HepG2 (cell line): ENCODE measurements around the gene EPN3. TPM values are rescaled to one million over a fixed set of nuclear protein-coding genes. Genes with fewer than 3 reads are reported as not detected.
A peak's percentile ranks its signal among the peaks of the same experiment; 100 is the strongest.

Experiments used
- CREM ChIP-seq, 2 experiments: sonication (generic) in 1 of 2; formaldehyde crosslinking in 1 of 2; IDR thresholded peaks; 2 replicates each; pipeline versions ENCODE4 v1.4.0 to v1.6.1; 2016 to 2020; ENCODE audit warnings: antibody characterized with exemption in 1 of 2, mild to moderate bottlenecking in 1 of 2, missing genetic modification reagents in 1 of 2
- EEA1 ChIP-seq: sonication (generic); formaldehyde crosslinking; IDR thresholded peaks from 2 replicates; pipeline ENCODE4 v1.5.1; 2020; ENCODE audit warnings: mild to moderate bottlenecking, missing genetic modification reagents, borderline replicate concordance
- FOXJ3 ChIP-seq: sonication (generic); formaldehyde crosslinking; IDR thresholded peaks from 2 replicates; pipeline ENCODE4 v1.4.0; 2020; ENCODE audit warnings: missing genetic modification reagents, mild to moderate bottlenecking, borderline replicate concordance
- GMEB2 ChIP-seq: IDR thresholded peaks from 2 replicates; pipeline ENCODE4 v1.6.1; 2016; ENCODE audit warnings: missing biosample characterization, missing genetic modification reagents, low read depth
- IRF2 ChIP-seq: IDR thresholded peaks from 2 replicates; pipeline ENCODE4 v1.6.1; 2018; ENCODE audit warnings: missing genetic modification reagents, missing compliant biosample characterization
- KLF12 ChIP-seq: sonication (generic); formaldehyde crosslinking; IDR thresholded peaks from 2 replicates; pipeline ENCODE4 v1.4.0; 2020; ENCODE audit warnings: missing genetic modification reagents, borderline replicate concordance
- NFE2L2 ChIP-seq: fragments of 150-350 bp; IDR thresholded peaks from 2 replicates; pipeline ENCODE4 v1.6.1; 2014; ENCODE audit warnings: low read length
- NFIB ChIP-seq: sonication (generic); formaldehyde crosslinking; IDR thresholded peaks from 2 replicates; pipeline ENCODE4 v1.9.0; 2021; ENCODE audit warnings: missing genetic modification reagents, mild to moderate bottlenecking, borderline replicate concordance
- PCBP2 ChIP-seq: fragments of 200-400 bp; formaldehyde crosslinking; optimal IDR thresholded peaks from 2 replicates; pipeline ENCODE3; 2018; ENCODE audit warnings: low read length, low read depth; ENCODE audit not compliant: poor library complexity, severe bottlenecking
- TFDP1 ChIP-seq: IDR thresholded peaks from 2 replicates; pipeline ENCODE4 v1.6.1; 2016; ENCODE audit warnings: missing compliant biosample characterization, missing genetic modification reagents, borderline replicate concordance
- TP53 ChIP-seq: sonication (generic); formaldehyde crosslinking; conservative IDR thresholded peaks from 2 replicates; pipeline ENCODE4 v1.4.0; 2020; ENCODE audit warnings: missing genetic modification reagents
- ZBTB20 ChIP-seq: sonication (generic); formaldehyde crosslinking; IDR thresholded peaks from 2 replicates; pipeline ENCODE4 v1.8.1; 2023; ENCODE audit warnings: missing genetic modification reagents, low read depth, mild to moderate bottlenecking, borderline replicate concordance
- ZNF33B ChIP-seq: sonication (generic); formaldehyde crosslinking; IDR thresholded peaks from 2 replicates; pipeline ENCODE4 v1.5.1; 2020; ENCODE audit warnings: mild to moderate bottlenecking, missing genetic modification reagents
- ZNF414 ChIP-seq: sonication (generic); formaldehyde crosslinking; IDR thresholded peaks from 2 replicates; pipeline ENCODE4 v1.5.0; 2020; ENCODE audit warnings: missing genetic modification reagents
- ZNF781 ChIP-seq: sonication (generic); formaldehyde crosslinking; IDR thresholded peaks from 2 replicates; pipeline ENCODE4 v1.5.1; 2020; ENCODE audit warnings: borderline replicate concordance, mild to moderate bottlenecking, missing genetic modification reagents; ENCODE audit errors: not compliant biosample characterization
- ZNF839 ChIP-seq: sonication (generic); formaldehyde crosslinking; IDR thresholded peaks from 2 replicates; pipeline ENCODE4 v1.4.0; 2020; ENCODE audit warnings: missing genetic modification reagents, mild to moderate bottlenecking, borderline replicate concordance
- ZNF891 ChIP-seq: sonication (generic); formaldehyde crosslinking; IDR thresholded peaks from 2 replicates; pipeline ENCODE4 v1.5.0; 2020; ENCODE audit warnings: mild to moderate bottlenecking, missing genetic modification reagents
- ZSCAN30 ChIP-seq: sonication (generic); formaldehyde crosslinking; IDR thresholded peaks from 2 replicates; pipeline ENCODE4 v1.5.0; 2020; ENCODE audit warnings: mild to moderate bottlenecking, missing genetic modification reagents
- polyA plus RNA-seq, 8 experiments: library from polyadenylated mRNA; depleted of rRNA in 3 of 8; stranded (reverse) in 7 of 8; unstranded in 1 of 8; fragments of >200 nt; fragmentation: Illumina TruSeq in 4 of 8; extraction: Trizol in 4 of 8; gene quantifications; 2 replicates each; pipeline versions ENCODE4 v1.2.1 to v1.2.3, GENCODE V29; 2011 to 2016; ENCODE audit warnings: low read depth in 4 of 8, missing spikeins in 1 of 8, mixed read lengths in 1 of 8; ENCODE audit not compliant: insufficient read depth in 1 of 8
- total RNA-seq, 5 experiments: library from RNA; depleted of rRNA; stranded (reverse); fragments of >200 nt; fragmentation: Illumina TruSeq; extraction: Trizol; gene quantifications; 2 replicates each; pipeline ENCODE4 v1.2.3, GENCODE V29; 2016; ENCODE audit warnings: low read depth in 1 of 5
- TF ChIP-seq, protein P1 (sequence below): IDR thresholded peaks from 2 replicates; pipeline ENCODE4 v1.6.1; 2018; ENCODE audit warnings: missing genetic modification reagents, mild to moderate bottlenecking, missing compliant biosample characterization
- TF ChIP-seq, protein P2 (sequence below): sonication (generic); formaldehyde crosslinking; IDR thresholded peaks from 2 replicates; pipeline ENCODE4 v1.5.1; 2020; ENCODE audit warnings: missing genetic modification reagents, mild to moderate bottlenecking, borderline replicate concordance

Gene EPN3
- total and polyA plus RNA-seq, 2 of the 13 experiments (the other 11 are each of a cell fraction or from before 2014, with no cell fraction given), result 0.11 to 0.95 TPM

- TF ChIP-seq PCBP2, result no peak
- TF ChIP-seq EEA1 (CRISPR knock-in tag), result peak; percentile 65; the same call in 1 of the 2 replicates
- no peak for TF ChIP-seq ZNF839 (CRISPR knock-in tag)
- TF ChIP-seq NFE2L2, result peak; percentile 22; the same call in 1 of the 2 replicates
- TF ChIP-seq ZNF891, result 0 out of 2 replicates have a peak, but pooled peaks have one; percentile 43
- 0 out of 2 replicates have a peak, but pooled peaks have one; percentile 45 for TF ChIP-seq ZNF414
- TF ChIP-seq, protein P1, sequence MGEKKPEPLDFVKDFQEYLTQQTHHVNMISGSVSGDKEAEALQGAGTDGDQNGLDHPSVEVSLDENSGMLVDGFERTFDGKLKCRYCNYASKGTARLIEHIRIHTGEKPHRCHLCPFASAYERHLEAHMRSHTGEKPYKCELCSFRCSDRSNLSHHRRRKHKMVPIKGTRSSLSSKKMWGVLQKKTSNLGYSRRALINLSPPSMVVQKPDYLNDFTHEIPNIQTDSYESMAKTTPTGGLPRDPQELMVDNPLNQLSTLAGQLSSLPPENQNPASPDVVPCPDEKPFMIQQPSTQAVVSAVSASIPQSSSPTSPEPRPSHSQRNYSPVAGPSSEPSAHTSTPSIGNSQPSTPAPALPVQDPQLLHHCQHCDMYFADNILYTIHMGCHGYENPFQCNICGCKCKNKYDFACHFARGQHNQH (CRISPR knock-in tag), result peak; percentile 90; the same call in 1 of the 2 replicates
- TF ChIP-seq TFDP1 (CRISPR knock-in tag), result peak; percentile 64
- peak; percentile 77 for TF ChIP-seq IRF2
- TF ChIP-seq CREM (IDR thresholded peaks at IDR 0.05), result peak; percentile 77; the same call in 1 of the 2 replicates
- TF ChIP-seq CREM (CRISPR knock-in tag; IDR thresholded peaks at IDR 0.05), result no peak
- no peak for TF ChIP-seq NFIB (CRISPR knock-in tag)
- TF ChIP-seq, protein P2, sequence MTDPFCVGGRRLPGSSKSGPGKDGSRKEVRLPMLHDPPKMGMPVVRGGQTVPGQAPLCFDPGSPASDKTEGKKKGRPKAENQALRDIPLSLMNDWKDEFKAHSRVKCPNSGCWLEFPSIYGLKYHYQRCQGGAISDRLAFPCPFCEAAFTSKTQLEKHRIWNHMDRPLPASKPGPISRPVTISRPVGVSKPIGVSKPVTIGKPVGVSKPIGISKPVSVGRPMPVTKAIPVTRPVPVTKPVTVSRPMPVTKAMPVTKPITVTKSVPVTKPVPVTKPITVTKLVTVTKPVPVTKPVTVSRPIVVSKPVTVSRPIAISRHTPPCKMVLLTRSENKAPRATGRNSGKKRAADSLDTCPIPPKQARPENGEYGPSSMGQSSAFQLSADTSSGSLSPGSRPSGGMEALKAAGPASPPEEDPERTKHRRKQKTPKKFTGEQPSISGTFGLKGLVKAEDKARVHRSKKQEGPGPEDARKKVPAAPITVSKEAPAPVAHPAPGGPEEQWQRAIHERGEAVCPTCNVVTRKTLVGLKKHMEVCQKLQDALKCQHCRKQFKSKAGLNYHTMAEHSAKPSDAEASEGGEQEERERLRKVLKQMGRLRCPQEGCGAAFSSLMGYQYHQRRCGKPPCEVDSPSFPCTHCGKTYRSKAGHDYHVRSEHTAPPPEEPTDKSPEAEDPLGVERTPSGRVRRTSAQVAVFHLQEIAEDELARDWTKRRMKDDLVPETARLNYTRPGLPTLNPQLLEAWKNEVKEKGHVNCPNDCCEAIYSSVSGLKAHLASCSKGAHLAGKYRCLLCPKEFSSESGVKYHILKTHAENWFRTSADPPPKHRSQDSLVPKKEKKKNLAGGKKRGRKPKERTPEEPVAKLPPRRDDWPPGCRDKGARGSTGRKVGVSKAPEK (CRISPR knock-in tag), result peak; percentile 38; the same call in 1 of the 2 replicates
- TF ChIP-seq GMEB2 (CRISPR knock-in tag), result no peak
- TF ChIP-seq ZNF781 (CRISPR knock-in tag), result peak; percentile 57
- TF ChIP-seq FOXJ3, result peak; percentile 93
- no peak for TF ChIP-seq ZSCAN30 (CRISPR knock-in tag)
- no peak for TF ChIP-seq ZNF33B (CRISPR knock-in tag)
- TF ChIP-seq TP53, result peak; percentile 44; the same call in 1 of the 2 replicates
- peak; percentile 73 for TF ChIP-seq ZBTB20 (CRISPR knock-in tag)
- peak; percentile 65; the same call in 1 of the 2 replicates for TF ChIP-seq KLF12 (CRISPR knock-in tag)
Observed at GRCh38 chr17:50542795-50543774, 10.6 kb downstream of the EPN3 start (continued).
